ENCODE measurements around the gene STAG1. TPM values are rescaled to one million over a fixed set of nuclear protein-coding genes. Genes with fewer than 3 reads are reported as not detected.
"Not testable (repeated sequence)": the region's sequence is repeated elsewhere in the genome, so short reads cannot be mapped to it uniquely, and the experiment has no call there.

Gene STAG1
- total and polyA plus RNA-seq, 4 donors: 4.6 to 28.0 (median 16.6) TPM

DNA sequence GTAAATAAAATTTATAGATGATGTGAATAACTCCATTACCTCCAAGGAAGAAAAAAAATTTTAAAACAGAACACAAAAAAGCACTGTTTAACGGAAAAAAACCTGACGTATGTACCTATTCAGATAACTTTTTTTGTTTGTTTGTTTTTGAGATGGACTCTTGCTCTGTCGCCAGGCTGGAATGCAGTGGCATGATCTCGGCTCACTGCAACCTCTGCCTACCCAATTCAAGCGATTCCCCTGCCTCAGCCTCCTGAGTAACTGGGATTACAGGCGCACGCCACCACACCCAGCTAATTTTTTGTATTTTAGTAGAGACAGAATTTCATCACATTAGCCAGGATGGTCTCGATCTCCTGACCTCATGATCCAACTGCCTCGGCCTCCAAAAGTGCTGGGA is 40.3 kb downstream of the STAG1 start:
- not testable (repeated sequence) for H3K9me3 ChIP-seq (ENCODE audit: control insufficient read depth in 4 of 4, low read length in 3 of 4); H3K9ac ChIP-seq (ENCODE audit: low read depth in 1 of 2, low read length in 2 of 2); H3K4me1 ChIP-seq (ENCODE audit: control insufficient read depth in 4 of 4, insufficient read depth in 4 of 4, low read length in 3 of 4); DNase-seq (ENCODE audit: low spot score); H3K36me3 ChIP-seq (ENCODE audit: control insufficient read depth in 4 of 4, insufficient read depth in 3 of 4, low read depth in 1 of 4, low read length in 3 of 4); H3K27me3 ChIP-seq (ENCODE audit: control insufficient read depth in 4 of 4, insufficient read depth in 4 of 4, low read length in 3 of 4); H3K27ac ChIP-seq (ENCODE audit: low read depth in 1 of 2, low read length in 2 of 2); H3K4me3 ChIP-seq (ENCODE audit: low read depth in 1 of 3, low read length in 3 of 3)
- WGBS: 71% methylated on average over 9 of the region's 9 CpGs
- peak; percentile 40 for TF ChIP-seq HNF4G (IDR thresholded peaks at IDR 0.05)
- peak in 1 of 2 donors; percentile 13 for TF ChIP-seq RAD21 (IDR thresholded peaks at IDR 0.05)
- TF ChIP-seq SP1 (IDR thresholded peaks at IDR 0.05): peak; percentile 81
- peak; percentile 77 to 79 for TF ChIP-seq HNF4A (conservative IDR thresholded peaks at IDR 0.05)

DNA sequence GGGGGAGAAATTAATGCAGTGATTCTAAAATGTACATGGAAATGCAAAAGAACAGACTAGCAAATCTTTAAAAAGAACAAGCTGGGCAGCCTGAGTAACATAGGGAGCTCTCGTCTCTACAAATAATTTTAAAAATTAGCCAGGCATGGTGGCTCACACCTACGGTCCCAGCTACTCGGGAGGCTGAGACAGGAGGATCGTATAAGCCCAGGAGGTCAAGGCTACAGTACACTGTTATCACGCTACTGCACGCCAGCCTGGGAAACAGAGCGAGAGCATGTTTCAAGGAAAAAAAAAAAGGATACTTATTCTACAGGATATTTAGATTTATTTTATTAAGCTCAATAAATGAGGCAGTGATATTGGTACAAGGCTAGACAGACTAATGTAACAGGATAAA is 40.9 kb downstream of the STAG1 start:
- no peaks in the 10 kb centered on the region for H3K27me3 ChIP-seq (ENCODE audit: control insufficient read depth in 4 of 4, insufficient read depth in 4 of 4, low read length in 3 of 4)
- H3K4me1 ChIP-seq (ENCODE audit: control insufficient read depth in 4 of 4, insufficient read depth in 4 of 4, low read length in 3 of 4): peaks cover 0 to 2% (median 0%) of the 10 kb centered on the region in 4 donors
- no peak overlapping the region for H3K9ac ChIP-seq (ENCODE audit: low read depth in 1 of 2, low read length in 2 of 2)
- DNase-seq (ENCODE audit: low spot score): no peak
- no peaks in the 10 kb centered on the region for H3K36me3 ChIP-seq (ENCODE audit: control insufficient read depth in 4 of 4, insufficient read depth in 3 of 4, low read depth in 1 of 4, low read length in 3 of 4)
- H3K4me3 ChIP-seq (ENCODE audit: low read depth in 1 of 3, low read length in 3 of 3): no peak overlapping the region
- WGBS: 97% methylated on average over 7 of the region's 7 CpGs
- TF ChIP-seq YY1 (IDR thresholded peaks at IDR 0.05): no peak
- TF ChIP-seq HNF4G (IDR thresholded peaks at IDR 0.05): no peak
- no peak for TF ChIP-seq EGR1 (IDR thresholded peaks at IDR 0.05; ENCODE audit: low read depth in 2 of 2)
- TF ChIP-seq HNF4A (conservative IDR thresholded peaks at IDR 0.05): no peak
- no peak for TF ChIP-seq TAF1 (conservative IDR thresholded peaks at IDR 0.05)
- no peak for TF ChIP-seq GABPA (IDR thresholded peaks at IDR 0.05 in 1 of 2, conservative IDR thresholded peaks at IDR 0.05 in 1 of 2)
- no peak for TF ChIP-seq RXRA (IDR thresholded peaks at IDR 0.05)
- no peak for TF ChIP-seq CTCF (IDR thresholded peaks at IDR 0.05; ENCODE audit: low read depth, low read length, missing input control)
- no peak for TF ChIP-seq JUND (IDR thresholded peaks at IDR 0.05)
- TF ChIP-seq NR2F2 (IDR thresholded peaks at IDR 0.05): no peak
- TF ChIP-seq FOXA2 (IDR thresholded peaks at IDR 0.05): no peak
- no peak for TF ChIP-seq ZBTB33 (IDR thresholded peaks at IDR 0.05)
- TF ChIP-seq SP1 (IDR thresholded peaks at IDR 0.05): no peak
- TF ChIP-seq, protein P1, sequence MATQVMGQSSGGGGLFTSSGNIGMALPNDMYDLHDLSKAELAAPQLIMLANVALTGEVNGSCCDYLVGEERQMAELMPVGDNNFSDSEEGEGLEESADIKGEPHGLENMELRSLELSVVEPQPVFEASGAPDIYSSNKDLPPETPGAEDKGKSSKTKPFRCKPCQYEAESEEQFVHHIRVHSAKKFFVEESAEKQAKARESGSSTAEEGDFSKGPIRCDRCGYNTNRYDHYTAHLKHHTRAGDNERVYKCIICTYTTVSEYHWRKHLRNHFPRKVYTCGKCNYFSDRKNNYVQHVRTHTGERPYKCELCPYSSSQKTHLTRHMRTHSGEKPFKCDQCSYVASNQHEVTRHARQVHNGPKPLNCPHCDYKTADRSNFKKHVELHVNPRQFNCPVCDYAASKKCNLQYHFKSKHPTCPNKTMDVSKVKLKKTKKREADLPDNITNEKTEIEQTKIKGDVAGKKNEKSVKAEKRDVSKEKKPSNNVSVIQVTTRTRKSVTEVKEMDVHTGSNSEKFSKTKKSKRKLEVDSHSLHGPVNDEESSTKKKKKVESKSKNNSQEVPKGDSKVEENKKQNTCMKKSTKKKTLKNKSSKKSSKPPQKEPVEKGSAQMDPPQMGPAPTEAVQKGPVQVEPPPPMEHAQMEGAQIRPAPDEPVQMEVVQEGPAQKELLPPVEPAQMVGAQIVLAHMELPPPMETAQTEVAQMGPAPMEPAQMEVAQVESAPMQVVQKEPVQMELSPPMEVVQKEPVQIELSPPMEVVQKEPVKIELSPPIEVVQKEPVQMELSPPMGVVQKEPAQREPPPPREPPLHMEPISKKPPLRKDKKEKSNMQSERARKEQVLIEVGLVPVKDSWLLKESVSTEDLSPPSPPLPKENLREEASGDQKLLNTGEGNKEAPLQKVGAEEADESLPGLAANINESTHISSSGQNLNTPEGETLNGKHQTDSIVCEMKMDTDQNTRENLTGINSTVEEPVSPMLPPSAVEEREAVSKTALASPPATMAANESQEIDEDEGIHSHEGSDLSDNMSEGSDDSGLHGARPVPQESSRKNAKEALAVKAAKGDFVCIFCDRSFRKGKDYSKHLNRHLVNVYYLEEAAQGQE (IDR thresholded peaks at IDR 0.05): no peak
- TF ChIP-seq, protein P2, sequence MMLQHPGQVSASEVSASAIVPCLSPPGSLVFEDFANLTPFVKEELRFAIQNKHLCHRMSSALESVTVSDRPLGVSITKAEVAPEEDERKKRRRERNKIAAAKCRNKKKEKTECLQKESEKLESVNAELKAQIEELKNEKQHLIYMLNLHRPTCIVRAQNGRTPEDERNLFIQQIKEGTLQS (IDR thresholded peaks at IDR 0.05): no peak
- no peak for TF ChIP-seq RAD21 (IDR thresholded peaks at IDR 0.05)
- no peak for TF ChIP-seq FOXA1 (IDR thresholded peaks at IDR 0.05)
- no peaks in the 10 kb centered on the region for H3K9me3 ChIP-seq (ENCODE audit: control insufficient read depth in 4 of 4, low read length in 3 of 4)
- no peak overlapping the region for H3K27ac ChIP-seq (ENCODE audit: low read depth in 1 of 2, low read length in 2 of 2)

GRCh38 chr3:136709775-136710174 is 42.4 kb downstream of the STAG1 start:
- not testable (repeated sequence) for DNase-seq (ENCODE audit: low spot score); H3K27me3 ChIP-seq (ENCODE audit: control insufficient read depth in 4 of 4, insufficient read depth in 4 of 4, low read length in 3 of 4); H3K9ac ChIP-seq (ENCODE audit: low read depth in 1 of 2, low read length in 2 of 2); H3K9me3 ChIP-seq (ENCODE audit: control insufficient read depth in 4 of 4, low read length in 3 of 4); H3K36me3 ChIP-seq (ENCODE audit: control insufficient read depth in 4 of 4, insufficient read depth in 3 of 4, low read depth in 1 of 4, low read length in 3 of 4); H3K27ac ChIP-seq (ENCODE audit: low read depth in 1 of 2, low read length in 2 of 2); H3K4me3 ChIP-seq (ENCODE audit: low read depth in 1 of 3, low read length in 3 of 3); H3K4me1 ChIP-seq (ENCODE audit: control insufficient read depth in 4 of 4, insufficient read depth in 4 of 4, low read length in 3 of 4)
- WGBS: 98% methylated on average over 1 of the region's 1 CpG
